ENCODE results near the gene SMOC1. TPM values are rescaled to one million over a fixed set of nuclear protein-coding genes. Genes with fewer than 3 reads are reported as not detected.
A peak's percentile ranks its signal among the peaks of the same experiment; 100 is the strongest.

Gene SMOC1
- total RNA-seq, 1 donor from 2014 or later = 89.3 TPM

- Histone ChIP-seq H3K4me2 (peak overlapping the region; percentile 50), H3K9me3 (ENCODE audit: low read depth) (no peaks in the 10 kb centered on the region), H3K4me1 (peaks cover 50% of the 10 kb centered on the region), H3K79me2 (ENCODE audit: low read depth) (no peaks in the 10 kb centered on the region), H3F3A (ENCODE audit: low read depth) (peaks cover 22% of the 10 kb centered on the region), H3K27me3 (no peaks in the 10 kb centered on the region), H3K36me3 (no peaks in the 10 kb centered on the region), H3K4me3 (no peak overlapping the region), H3K27ac (no peak overlapping the region), H4K20me1 (ENCODE audit: low read depth) (no peaks in the 10 kb centered on the region), H3K9ac (no peak overlapping the region), H2AFZ (replicated peaks) (no peak overlapping the region)
- Mint-ChIP-seq H3K9me3 (no peaks in the 10 kb centered on the region), H3K36me3 (no peaks in the 10 kb centered on the region), H3K4me1 (peaks cover 15% of the 10 kb centered on the region), H3K27me3 (ENCODE audit: insufficient read depth, low read depth) (peaks cover 5% of the 10 kb centered on the region), H3K4me3 (no peak overlapping the region), H3K27ac (no peak overlapping the region)
- peak; percentile 86 for DNase-seq (ENCODE audit: low spot score)
- TF ChIP-seq EZH2phosphoT487 (IDR thresholded peaks at IDR 0.05) (no peak), EZH2 (IDR thresholded peaks at IDR 0.05) (no peak), CTCF (IDR thresholded peaks at IDR 0.05) (no peak)
These were observed 173.8 kb downstream of the SMOC1 start for GRCh38 chr14:70052990-70053389.

GRCh38 chr14:70057519-70058136 is 178.4 kb downstream of the SMOC1 start:
- no peak overlapping the region for H2AFZ ChIP-seq (replicated peaks)
- DNase-seq (ENCODE audit: low spot score) = no peak
- peaks cover 26% of the 10 kb centered on the region for H3K4me1 ChIP-seq
- Mint-ChIP-seq H3K4me1 (peaks cover 2% of the 10 kb centered on the region), H3K4me3 (no peak overlapping the region), H3K36me3 (no peaks in the 10 kb centered on the region), H3K27ac (no peak overlapping the region), H3K9me3 (no peaks in the 10 kb centered on the region), H3K27me3 (ENCODE audit: insufficient read depth, low read depth) (peaks cover 2% of the 10 kb centered on the region)
- H3K9ac ChIP-seq = no peak overlapping the region
- H3K27me3 ChIP-seq = no peaks in the 10 kb centered on the region
- H3K27ac ChIP-seq = no peak overlapping the region
- H3K9me3 ChIP-seq (ENCODE audit: low read depth) = no peaks in the 10 kb centered on the region
- H3F3A ChIP-seq (ENCODE audit: low read depth) = peaks cover 13% of the 10 kb centered on the region
- H3K4me3 ChIP-seq = no peak overlapping the region
- no peak overlapping the region for H3K4me2 ChIP-seq
- no peak for TF ChIP-seq EZH2 (IDR thresholded peaks at IDR 0.05)
- TF ChIP-seq EZH2phosphoT487 (IDR thresholded peaks at IDR 0.05) = no peak
- no peak for TF ChIP-seq CTCF (IDR thresholded peaks at IDR 0.05)
- no peaks in the 10 kb centered on the region for H3K79me2 ChIP-seq (ENCODE audit: low read depth)
- no peaks in the 10 kb centered on the region for H4K20me1 ChIP-seq (ENCODE audit: low read depth)
- no peaks in the 10 kb centered on the region for H3K36me3 ChIP-seq

- Mint-ChIP-seq H3K4me1 (no peaks in the 10 kb centered on the region), H3K36me3 (no peaks in the 10 kb centered on the region)
These were observed 180.3 kb downstream of the SMOC1 start for GRCh38 chr14:70059545-70059944.

More at GRCh38 chr14:70059545-70059944, 180.3 kb downstream of the SMOC1 start:
- Histone ChIP-seq H3K4me1 (peaks cover 7% of the 10 kb centered on the region), H3K79me2 (ENCODE audit: low read depth) (no peaks in the 10 kb centered on the region), H3K4me2 (no peak overlapping the region), H3K27me3 (no peaks in the 10 kb centered on the region), H3K9me3 (ENCODE audit: low read depth) (no peaks in the 10 kb centered on the region), H3K9ac (no peak overlapping the region), H3K27ac (no peak overlapping the region), H3K36me3 (no peaks in the 10 kb centered on the region), H3K4me3 (no peak overlapping the region), H3F3A (ENCODE audit: low read depth) (no peaks in the 10 kb centered on the region), H2AFZ (replicated peaks) (no peak overlapping the region), H4K20me1 (ENCODE audit: low read depth) (no peaks in the 10 kb centered on the region)
- no peak overlapping the region for H3K4me3 Mint-ChIP-seq
- H3K27ac Mint-ChIP-seq = no peak overlapping the region
- no peaks in the 10 kb centered on the region for H3K27me3 Mint-ChIP-seq (ENCODE audit: insufficient read depth, low read depth)
- no peaks in the 10 kb centered on the region for H3K9me3 Mint-ChIP-seq
- TF ChIP-seq EZH2phosphoT487 (IDR thresholded peaks at IDR 0.05) (no peak), EZH2 (IDR thresholded peaks at IDR 0.05) (no peak), CTCF (IDR thresholded peaks at IDR 0.05) (no peak)
- DNase-seq (ENCODE audit: low spot score) = no peak
